ENCODE data around the gene CCDC78. TPM values are rescaled to one million over a fixed set of nuclear protein-coding genes. Genes with fewer than 3 reads are reported as not detected.

CCDC78 gene
- total and polyA plus RNA-seq, 4 donors, result 0.39 to 1.7 (median 0.97) TPM; not detected in 1

DNA sequence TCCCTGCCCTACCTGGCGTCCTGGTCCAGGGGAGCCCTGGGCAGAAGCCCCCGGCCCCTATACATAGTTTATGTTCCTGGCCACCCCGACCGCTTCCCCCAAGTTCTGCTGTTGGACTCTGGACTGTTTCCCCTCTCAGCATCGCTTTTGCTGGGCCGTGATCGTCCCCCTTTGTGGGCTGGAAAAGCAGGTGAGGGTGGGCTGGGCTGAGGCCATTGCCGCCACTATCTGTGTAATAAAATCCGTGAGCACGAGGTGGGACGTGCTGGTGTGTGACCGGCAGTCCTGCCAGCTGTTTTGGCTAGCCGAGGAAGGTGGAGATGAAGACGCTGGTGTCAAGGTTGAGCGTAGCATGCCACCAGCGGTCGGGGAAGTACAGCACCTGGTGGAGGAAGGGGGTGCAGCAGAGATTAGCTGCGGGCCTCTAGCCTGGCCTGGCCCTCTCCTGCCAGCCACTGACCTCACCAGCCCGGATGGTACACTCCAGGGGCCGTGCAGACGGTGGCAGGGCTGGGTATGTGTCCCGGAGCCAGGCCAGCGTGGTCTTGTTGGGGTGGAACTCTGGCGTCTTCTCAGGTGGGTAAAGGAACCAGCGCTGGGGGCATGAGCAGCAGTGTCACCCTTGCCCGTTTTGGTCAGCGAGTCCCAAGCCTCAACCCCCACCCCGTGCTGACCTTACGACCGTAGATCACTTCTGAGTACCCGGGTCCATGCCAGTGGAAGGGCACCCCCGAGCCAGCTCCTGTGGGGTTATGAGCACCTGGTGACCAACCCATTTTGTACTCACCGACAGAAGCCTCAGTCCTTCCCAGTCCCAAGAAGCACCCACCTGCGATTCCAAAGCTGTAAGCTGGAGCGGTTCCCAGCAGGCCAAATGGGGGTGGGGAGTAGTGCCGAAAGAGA, 43.5 kb downstream of the CCDC78 start:
- 82% methylated on average over 36 of the region's 36 CpGs for WGBS, 2 donors
- no peaks in the 10 kb centered on the region for H3K4me1 ChIP-seq (ENCODE audit: control insufficient read depth in 1 of 2, insufficient read depth in 2 of 2, low read length in 2 of 2)
- intact Hi-C loops (cut with DNase I), result no loop called here
- DNase-seq, result no peak
- no peaks in the 10 kb centered on the region for H3K9me3 ChIP-seq (ENCODE audit: control insufficient read depth, low read length)
- no peaks in the 10 kb centered on the region for H3K27me3 ChIP-seq (ENCODE audit: control insufficient read depth in 1 of 2, insufficient read depth in 2 of 2, low read length in 1 of 2)
- no peak overlapping the region for H3K27ac ChIP-seq (ENCODE audit: low read depth in 1 of 2, low read length in 2 of 2)
- H3K4me3 ChIP-seq (ENCODE audit: low read length in 2 of 2), result no peak overlapping the region
- H3K36me3 ChIP-seq (ENCODE audit: control insufficient read depth in 1 of 2, insufficient read depth in 2 of 2, low read length in 1 of 2), result peaks cover 0 to 5% of the 10 kb centered on the region in 2 donors
- no peak for ATAC-seq (ENCODE audit: low FRiP score)

DNA sequence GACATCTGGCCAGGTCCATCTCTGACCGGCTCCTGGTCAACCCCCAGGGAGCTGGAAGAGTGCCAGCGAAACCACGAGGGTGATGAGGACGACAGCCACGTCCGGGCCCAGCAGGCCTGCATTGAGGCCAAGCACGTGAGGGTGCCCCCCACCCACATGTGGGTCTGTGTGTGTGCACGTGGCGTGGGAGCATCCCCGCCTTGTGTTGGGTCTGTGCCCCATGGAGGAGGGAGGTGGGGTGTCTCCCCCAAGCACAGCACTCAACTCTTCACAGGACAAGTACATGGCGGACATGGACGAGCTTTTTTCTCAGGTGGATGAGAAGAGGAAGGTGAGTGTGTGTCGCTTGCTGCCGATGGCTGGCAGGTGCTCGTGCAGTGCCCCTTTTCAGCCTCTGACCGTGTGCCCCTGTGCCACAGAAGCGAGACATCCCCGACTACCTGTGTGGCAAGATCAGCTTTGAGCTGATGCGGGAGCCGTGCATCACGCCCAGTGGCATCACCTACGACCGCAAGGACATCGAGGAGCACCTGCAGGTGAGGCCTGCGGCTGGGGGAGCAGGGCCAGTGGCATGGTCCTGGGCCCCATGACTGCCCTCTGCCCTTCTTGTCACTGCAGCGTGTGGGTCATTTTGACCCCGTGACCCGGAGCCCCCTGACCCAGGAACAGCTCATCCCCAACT, 44.4 kb downstream of the CCDC78 start:
- Histone ChIP-seq H3K4me3 (ENCODE audit: low read length in 2 of 2) (no peak overlapping the region), H3K9me3 (ENCODE audit: control insufficient read depth, low read length) (no peaks in the 10 kb centered on the region), H3K27ac (ENCODE audit: low read depth in 1 of 2, low read length in 2 of 2) (no peak overlapping the region), H3K36me3 (ENCODE audit: control insufficient read depth in 1 of 2, insufficient read depth in 2 of 2, low read length in 1 of 2) (peaks cover 0 to 5% of the 10 kb centered on the region in 2 donors), H3K27me3 (ENCODE audit: control insufficient read depth in 1 of 2, insufficient read depth in 2 of 2, low read length in 1 of 2) (no peaks in the 10 kb centered on the region), H3K4me1 (ENCODE audit: control insufficient read depth in 1 of 2, insufficient read depth in 2 of 2, low read length in 2 of 2) (no peaks in the 10 kb centered on the region)
- intact Hi-C loops (cut with DNase I), result no loop called here
- DNase-seq, result no peak
- 76 to 78% methylated on average over 28 of the region's 28 CpGs for WGBS, 2 donors
- no peak for ATAC-seq (ENCODE audit: low FRiP score)

DNA sequence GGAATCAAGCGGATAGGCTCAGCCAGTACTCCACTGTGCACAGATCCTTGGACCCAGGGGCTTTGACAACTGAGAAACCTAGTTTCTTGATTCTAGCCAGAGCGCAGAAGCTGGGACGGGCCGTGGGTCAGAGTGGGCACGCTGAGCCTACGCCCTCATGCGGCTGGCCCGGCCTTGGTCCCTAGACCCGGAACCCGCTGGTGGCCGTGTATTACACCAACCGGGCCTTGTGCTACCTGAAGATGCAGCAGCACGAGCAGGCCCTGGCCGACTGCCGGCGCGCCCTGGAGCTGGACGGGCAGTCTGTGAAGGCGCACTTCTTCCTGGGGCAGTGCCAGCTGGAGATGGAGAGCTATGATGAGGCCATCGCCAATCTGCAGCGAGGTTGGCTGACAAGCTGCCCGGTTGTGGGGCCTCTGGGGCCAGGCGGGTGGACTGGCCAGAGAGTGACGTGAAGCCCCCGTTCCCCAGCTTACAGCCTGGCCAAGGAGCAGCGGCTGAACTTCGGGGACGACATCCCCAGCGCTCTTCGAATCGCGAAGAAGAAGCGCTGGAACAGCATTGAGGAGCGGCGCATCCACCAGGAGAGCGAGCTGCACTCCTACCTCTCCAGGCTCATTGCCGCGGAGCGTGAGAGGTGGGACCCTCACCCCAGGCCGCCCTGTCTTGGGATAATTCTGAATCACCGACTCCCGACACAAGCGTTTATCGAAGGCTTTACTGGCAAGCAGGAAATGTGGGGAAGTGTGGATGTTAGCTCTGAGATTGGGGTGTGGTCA, 45.1 kb downstream of the CCDC78 start:
- DNase-seq (no peak), ATAC-seq (ENCODE audit: low FRiP score) (no peak)
- Histone ChIP-seq H3K4me3 (ENCODE audit: low read length in 2 of 2) (peak overlapping the region; percentile 67 to 73), H3K9me3 (ENCODE audit: control insufficient read depth, low read length) (no peaks in the 10 kb centered on the region), H3K4me1 (ENCODE audit: control insufficient read depth in 1 of 2, insufficient read depth in 2 of 2, low read length in 2 of 2) (no peaks in the 10 kb centered on the region), H3K27me3 (ENCODE audit: control insufficient read depth in 1 of 2, insufficient read depth in 2 of 2, low read length in 1 of 2) (no peaks in the 10 kb centered on the region), H3K36me3 (ENCODE audit: control insufficient read depth in 1 of 2, insufficient read depth in 2 of 2, low read length in 1 of 2) (peaks cover 0 to 5% of the 10 kb centered on the region in 2 donors), H3K27ac (ENCODE audit: low read depth in 1 of 2, low read length in 2 of 2) (no peak overlapping the region)
- intact Hi-C loops (cut with DNase I), result no loop called here
- 42% methylated on average over 44 of the region's 44 CpGs for WGBS, 2 donors

DNA sequence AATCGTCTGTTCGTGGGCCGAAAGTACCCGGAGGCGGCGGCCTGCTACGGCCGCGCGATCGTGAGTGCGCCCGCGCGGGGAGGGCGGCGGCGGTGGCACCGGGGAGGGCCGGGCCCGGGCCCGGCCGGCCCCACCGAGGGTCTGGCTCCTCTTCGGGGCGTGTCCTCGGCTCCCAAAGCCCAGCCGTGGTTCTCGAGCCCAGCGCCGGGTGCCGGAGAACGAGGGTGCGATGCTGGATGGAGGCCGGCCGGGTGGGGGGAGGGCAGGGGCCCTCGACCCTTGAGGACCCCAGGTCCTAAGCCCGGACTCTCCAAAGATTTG, 45.7 kb downstream of the CCDC78 start:
- peaks cover 0 to 5% of the 10 kb centered on the region in 2 donors for H3K36me3 ChIP-seq (ENCODE audit: control insufficient read depth in 1 of 2, insufficient read depth in 2 of 2, low read length in 1 of 2)
- peak overlapping the region in 1 of 2 donors; percentile 19 for H3K27ac ChIP-seq (ENCODE audit: low read depth in 1 of 2, low read length in 2 of 2)
- WGBS, 2 donors, result 0 to 1% methylated on average over 33 to 38 of the region's 38 CpGs
- intact Hi-C loops (cut with DNase I), result no loop called here
- ATAC-seq (ENCODE audit: low FRiP score), result no peak
- no peaks in the 10 kb centered on the region for H3K27me3 ChIP-seq (ENCODE audit: control insufficient read depth in 1 of 2, insufficient read depth in 2 of 2, low read length in 1 of 2)
- no peak for DNase-seq
- peak overlapping the region; percentile 67 to 73 for H3K4me3 ChIP-seq (ENCODE audit: low read length in 2 of 2)
- H3K4me1 ChIP-seq (ENCODE audit: control insufficient read depth in 1 of 2, insufficient read depth in 2 of 2, low read length in 2 of 2), result no peaks in the 10 kb centered on the region
- no peaks in the 10 kb centered on the region for H3K9me3 ChIP-seq (ENCODE audit: control insufficient read depth, low read length)

DNA sequence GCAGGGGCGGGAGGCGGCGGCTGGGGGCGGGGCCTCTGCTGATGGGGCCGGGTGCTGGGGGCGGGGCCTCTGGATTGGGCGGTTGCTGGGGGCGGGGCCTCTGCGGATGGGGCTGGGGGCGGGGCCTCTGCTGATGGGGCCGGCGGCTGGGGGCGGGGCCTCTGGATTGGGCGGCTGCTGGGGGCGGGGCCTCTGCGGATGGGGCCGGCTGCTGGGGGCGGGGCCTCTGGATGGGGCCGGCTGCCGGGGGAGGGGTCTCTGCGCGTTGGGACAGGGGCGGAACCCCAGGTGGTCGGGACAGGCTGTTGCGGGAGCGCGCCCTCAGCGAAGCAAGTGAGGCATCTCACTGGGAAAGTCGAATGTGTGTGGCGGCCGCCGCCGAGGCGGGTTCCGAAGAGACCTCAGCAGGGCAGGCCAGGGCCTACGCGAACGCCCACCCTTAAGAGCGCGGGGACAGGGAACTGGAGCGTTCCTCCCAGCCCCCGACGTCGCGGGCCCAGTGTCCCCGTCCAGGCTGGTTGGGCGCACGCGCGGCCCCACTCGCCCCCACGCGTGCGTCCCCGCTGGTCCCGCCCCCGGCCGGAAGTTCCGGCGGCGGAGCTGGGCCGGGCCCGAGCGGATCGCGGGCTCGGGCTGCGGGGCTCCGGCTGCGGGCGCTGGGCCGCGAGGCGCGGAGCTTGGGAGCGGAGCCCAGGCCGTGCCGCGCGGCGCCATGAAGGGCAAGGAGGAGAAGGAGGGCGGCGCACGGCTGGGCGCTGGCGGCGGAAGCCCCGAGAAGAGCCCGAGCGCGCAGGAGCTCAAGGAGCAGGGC, 46.2 kb downstream of the CCDC78 start, which contains the start of gene STUB1:
TSS of gene STUB1 (plus strand) at position 597 of the 811 bp plus-strand sequence. CDS start at position 713, 116 bp downstream.
- 1% methylated on average over 66 to 91 of the region's 91 CpGs for whole genome bisulfite sequencing, 2 donors
- Histone ChIP-seq H3K4me3 (ENCODE audit: low read length in 2 of 2) (peak within 1 kb of the TSS; percentile 67 to 73), H3K9me3 (ENCODE audit: control insufficient read depth, low read length) (no peaks in the 10 kb centered on the region)

DNA sequence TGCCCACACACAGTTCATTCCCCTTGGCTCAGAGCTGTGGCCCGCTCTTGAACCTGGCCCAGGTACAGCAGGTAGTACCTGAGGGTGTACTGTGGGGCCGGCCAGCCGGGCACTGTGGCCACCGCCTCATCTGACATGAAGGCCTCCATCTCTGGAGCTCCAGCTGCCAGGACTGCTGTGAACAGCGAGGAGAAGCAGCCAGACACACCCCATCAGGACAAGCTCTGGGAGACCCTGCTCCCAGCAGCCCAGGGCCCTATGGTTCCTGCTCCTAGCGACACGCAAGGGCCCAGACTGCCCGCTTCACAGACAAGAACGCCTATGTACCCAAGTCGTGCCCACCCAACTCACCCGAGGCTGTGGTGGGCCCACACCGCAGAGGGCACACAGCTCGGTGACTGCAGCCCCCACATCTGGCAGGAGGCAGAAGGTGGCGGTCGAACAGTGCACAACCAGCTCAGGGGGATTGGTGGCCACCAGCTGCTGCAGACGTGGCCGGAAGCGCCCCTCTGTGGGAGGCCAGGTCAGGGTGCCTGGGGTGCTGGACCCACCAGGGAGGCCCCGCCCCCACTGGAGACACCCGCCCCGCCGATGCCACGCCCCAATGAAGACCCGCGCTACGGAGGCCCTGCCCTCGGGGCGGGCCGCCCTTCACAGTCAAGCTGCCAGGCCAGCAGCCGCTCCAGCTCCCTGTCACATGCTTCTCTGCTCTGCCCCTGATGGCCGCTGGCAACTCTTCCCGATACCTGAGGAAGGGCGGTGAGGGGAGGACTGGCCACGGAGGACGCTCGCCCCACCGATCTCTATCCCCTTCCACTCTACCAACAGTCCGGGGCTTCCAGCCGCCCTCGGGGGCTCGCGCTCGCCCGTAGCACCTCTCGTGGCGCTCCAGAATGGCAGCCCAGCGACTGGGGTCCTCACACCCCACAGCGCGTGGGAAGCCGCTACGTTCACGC, 47.1 kb downstream of the CCDC78 start:
- peak; percentile 8 for ATAC-seq (ENCODE audit: low FRiP score)
- peak; percentile 78 to 89 for DNase-seq
- no peaks in the 10 kb centered on the region for H3K9me3 ChIP-seq (ENCODE audit: control insufficient read depth, low read length)
- intact Hi-C loops (cut with DNase I), result no loop called here
- 26% methylated on average over 48 to 52 of the region's 52 CpGs for WGBS, 2 donors
- peaks cover 0 to 5% of the 10 kb centered on the region in 2 donors for H3K36me3 ChIP-seq (ENCODE audit: control insufficient read depth in 1 of 2, insufficient read depth in 2 of 2, low read length in 1 of 2)
- peak overlapping the region in 1 of 2 donors; percentile 12 for H3K4me3 ChIP-seq (ENCODE audit: low read length in 2 of 2)
- H3K27ac ChIP-seq (ENCODE audit: low read depth in 1 of 2, low read length in 2 of 2), result peak overlapping the region in 1 of 2 donors; percentile 42
- H3K27me3 ChIP-seq (ENCODE audit: control insufficient read depth in 1 of 2, insufficient read depth in 2 of 2, low read length in 1 of 2), result no peaks in the 10 kb centered on the region
- no peaks in the 10 kb centered on the region for H3K4me1 ChIP-seq (ENCODE audit: control insufficient read depth in 1 of 2, insufficient read depth in 2 of 2, low read length in 2 of 2)

More for the DNA sequence above, 46.2 kb downstream of the CCDC78 start, which contains the start of gene STUB1:
- peak within 1 kb of the TSS in 1 of 2 donors; percentile 80 for H3K27ac ChIP-seq (ENCODE audit: low read depth in 1 of 2, low read length in 2 of 2)
- DNase-seq (peak; percentile 90 to 96), ATAC-seq (ENCODE audit: low FRiP score) (peak; percentile 83)
- intact Hi-C loops (cut with DNase I), result no loop called here
- no peaks in the 10 kb centered on the region for H3K4me1 ChIP-seq (ENCODE audit: control insufficient read depth in 1 of 2, insufficient read depth in 2 of 2, low read length in 2 of 2)
- peaks cover 0 to 5% of the 10 kb centered on the region in 2 donors for H3K36me3 ChIP-seq (ENCODE audit: control insufficient read depth in 1 of 2, insufficient read depth in 2 of 2, low read length in 1 of 2)
- no peaks in the 10 kb centered on the region for H3K27me3 ChIP-seq (ENCODE audit: control insufficient read depth in 1 of 2, insufficient read depth in 2 of 2, low read length in 1 of 2)

DNA sequence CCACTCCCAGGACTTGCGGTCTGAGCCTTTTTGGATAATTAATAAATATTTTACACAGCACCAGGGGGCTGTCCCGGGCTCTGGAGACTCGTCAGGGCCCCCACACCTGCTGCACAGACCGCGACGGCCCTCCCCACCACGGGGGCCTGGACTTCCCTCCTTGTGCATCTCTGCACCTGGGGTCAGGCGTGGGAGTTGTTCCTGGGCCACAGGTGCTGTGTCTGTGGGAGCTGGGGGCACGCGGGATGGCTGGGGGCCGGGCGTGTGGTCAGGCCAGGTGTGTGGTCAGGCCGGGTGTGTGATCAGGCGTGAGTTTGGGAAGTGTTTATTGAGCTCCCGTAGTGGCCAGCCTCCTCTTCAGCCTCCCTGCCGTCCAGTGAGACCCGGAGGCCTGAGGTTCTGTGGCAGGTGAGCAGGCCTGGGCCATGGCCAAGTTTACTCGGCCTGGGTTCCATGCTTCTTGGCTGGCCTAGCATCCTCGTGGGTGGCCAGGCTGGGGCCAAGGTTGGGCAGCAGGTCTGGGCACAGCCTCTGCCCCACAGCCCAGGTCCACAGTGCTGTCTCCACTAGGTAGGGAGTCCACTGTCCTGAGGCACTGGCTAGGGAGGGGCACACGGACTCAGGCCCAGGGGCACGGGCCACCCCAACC, 47.9 kb downstream of the CCDC78 start:
- ATAC-seq (ENCODE audit: low FRiP score), result no peak
- whole genome bisulfite sequencing, 2 donors, result 80 to 82% methylated on average over 21 of the region's 21 CpGs
- Histone ChIP-seq H3K4me1 (ENCODE audit: control insufficient read depth in 1 of 2, insufficient read depth in 2 of 2, low read length in 2 of 2) (no peaks in the 10 kb centered on the region), H3K4me3 (ENCODE audit: low read length in 2 of 2) (no peak overlapping the region), H3K27me3 (ENCODE audit: control insufficient read depth in 1 of 2, insufficient read depth in 2 of 2, low read length in 1 of 2) (no peaks in the 10 kb centered on the region), H3K9me3 (ENCODE audit: control insufficient read depth, low read length) (no peaks in the 10 kb centered on the region), H3K36me3 (ENCODE audit: control insufficient read depth in 1 of 2, insufficient read depth in 2 of 2, low read length in 1 of 2) (peaks cover 0 to 5% of the 10 kb centered on the region in 2 donors), H3K27ac (ENCODE audit: low read depth in 1 of 2, low read length in 2 of 2) (no peak overlapping the region)
- no peak for DNase-seq
- intact Hi-C loops (cut with DNase I), result no loop called here

All from aorta (tissue), 5 donors.